ENCODE data around the gene CCDC188. TPM values are rescaled to one million over a fixed set of nuclear protein-coding genes. Genes with fewer than 3 reads are reported as not detected.

The CCDC188 gene
- total RNA-seq, 1 experiment from 2014 or later, result not detected

GRCh38 chr22:20192972-20193760, 42.3 kb upstream of the CCDC188 start:
- no peak for DNase-seq
- H3K4me1 ChIP-seq (replicated peaks; ENCODE audit: insufficient read depth), result no peaks in the 10 kb centered on the region
- H4K20me1 ChIP-seq (ENCODE audit: insufficient read depth), result no peaks in the 10 kb centered on the region
- no peak overlapping the region for H3K4me2 ChIP-seq
- no peaks in the 10 kb centered on the region for H3F3A ChIP-seq (ENCODE audit: insufficient read depth, low read depth)
- no peak for TF ChIP-seq CTCF (conservative IDR thresholded peaks at IDR 0.05)
- no peak for TF ChIP-seq EZH2 (IDR thresholded peaks at IDR 0.05; ENCODE audit: low read depth)
- no peak overlapping the region for H2AFZ ChIP-seq
- ChIA-PET CTCF (no interaction called here), POLR2A (ENCODE audit: unreplicated experiment) (no interaction called here)
- H3K4me3 ChIP-seq, result no peak overlapping the region
- H3K9me2 ChIP-seq (ENCODE audit: insufficient read depth), result no peaks in the 10 kb centered on the region
- H3K27ac ChIP-seq, result no peak overlapping the region
- H3K27me3 ChIP-seq (ENCODE audit: insufficient read depth, low read depth), result peaks cover 13% of the 10 kb centered on the region
- no peaks in the 10 kb centered on the region for H3K36me3 ChIP-seq (ENCODE audit: low read depth)
- intact Hi-C loops (cut with micrococcal nuclease; ENCODE audit: unreplicated experiment), result no loop called here
- no peaks in the 10 kb centered on the region for H3K9me3 ChIP-seq (ENCODE audit: insufficient read depth, low read depth)
- H3K79me2 ChIP-seq (ENCODE audit: low read depth), result no peaks in the 10 kb centered on the region
- BruUV-seq (replicated peaks), result no TSS peak

- Histone ChIP-seq H2AFZ (no peak overlapping the region), H3K9me3 (ENCODE audit: insufficient read depth, low read depth) (no peaks in the 10 kb centered on the region), H3K4me1 (replicated peaks; ENCODE audit: insufficient read depth) (no peaks in the 10 kb centered on the region), H3K79me2 (ENCODE audit: low read depth) (no peaks in the 10 kb centered on the region), H3K9me2 (ENCODE audit: insufficient read depth) (no peaks in the 10 kb centered on the region), H3F3A (ENCODE audit: insufficient read depth, low read depth) (no peaks in the 10 kb centered on the region), H3K4me3 (no peak overlapping the region), H3K27me3 (ENCODE audit: insufficient read depth, low read depth) (peaks cover 9% of the 10 kb centered on the region; the same call in 1 of the 2 replicates), H4K20me1 (ENCODE audit: insufficient read depth) (no peaks in the 10 kb centered on the region), H3K36me3 (ENCODE audit: low read depth) (no peaks in the 10 kb centered on the region), H3K27ac (no peak overlapping the region), H3K4me2 (no peak overlapping the region)
- CTCF ChIA-PET, result no interaction called here
- no peak for DNase-seq
- intact Hi-C loops (cut with micrococcal nuclease; ENCODE audit: unreplicated experiment), result no loop called here
- BruUV-seq (replicated peaks), result no TSS peak
- no peak for TF ChIP-seq EZH2 (IDR thresholded peaks at IDR 0.05; ENCODE audit: low read depth)
- TF ChIP-seq CTCF (conservative IDR thresholded peaks at IDR 0.05), result no peak
- POLR2A ChIA-PET (ENCODE audit: unreplicated experiment), result no interaction called here
These were observed 41.6 kb upstream of the CCDC188 start for GRCh38 chr22:20192293-20192971.

GRCh38 chr22:20191803-20192202, 40.9 kb upstream of the CCDC188 start:
- POLR2A ChIA-PET (ENCODE audit: unreplicated experiment), result no interaction called here
- Histone ChIP-seq H2AFZ (no peak overlapping the region), H3K27me3 (ENCODE audit: insufficient read depth, low read depth) (peaks cover 5% of the 10 kb centered on the region; the same call in 1 of the 2 replicates), H3K36me3 (ENCODE audit: low read depth) (no peaks in the 10 kb centered on the region), H4K20me1 (ENCODE audit: insufficient read depth) (no peaks in the 10 kb centered on the region), H3K9me2 (ENCODE audit: insufficient read depth) (no peaks in the 10 kb centered on the region), H3K79me2 (ENCODE audit: low read depth) (no peaks in the 10 kb centered on the region), H3K4me2 (no peak overlapping the region), H3K4me1 (replicated peaks; ENCODE audit: insufficient read depth) (no peaks in the 10 kb centered on the region), H3F3A (ENCODE audit: insufficient read depth, low read depth) (no peaks in the 10 kb centered on the region), H3K4me3 (no peak overlapping the region), H3K27ac (no peak overlapping the region), H3K9me3 (ENCODE audit: insufficient read depth, low read depth) (no peaks in the 10 kb centered on the region)
- no TSS peak for BruUV-seq (replicated peaks)
- intact Hi-C loops (cut with micrococcal nuclease; ENCODE audit: unreplicated experiment), result no loop called here
- TF ChIP-seq CTCF (conservative IDR thresholded peaks at IDR 0.05), result no peak
- no peak for TF ChIP-seq EZH2 (IDR thresholded peaks at IDR 0.05; ENCODE audit: low read depth)
- DNase-seq, result no peak
- CTCF ChIA-PET, result no interaction called here
